HepG2 (cell line): ENCODE data around the gene REEP6. TPM values are rescaled to one million over a fixed set of nuclear protein-coding genes. Genes with fewer than 3 reads are reported as not detected.

Experiments used
- ADNP ChIP-seq: sonication (generic); formaldehyde crosslinking; IDR thresholded peaks from 2 replicates; pipeline ENCODE4 v1.4.0; 2020; ENCODE audit warnings: missing genetic modification reagents
- HOXA5 ChIP-seq: sonication (generic); formaldehyde crosslinking; IDR thresholded peaks from 2 replicates; pipeline ENCODE4 v1.4.0; 2020; ENCODE audit warnings: missing genetic modification reagents
- KDM2A ChIP-seq: sonication (generic); formaldehyde crosslinking; IDR thresholded peaks from 2 replicates; pipeline ENCODE4 v1.4.0; 2020; ENCODE audit warnings: low read depth, missing genetic modification reagents, borderline replicate concordance
- NFKBIZ ChIP-seq: IDR thresholded peaks from 2 replicates; pipeline ENCODE4 v1.6.1; 2018; ENCODE audit warnings: missing genetic modification reagents, missing compliant biosample characterization
- POLR2A ChIP-seq, 2 experiments: IDR thresholded peaks; 2 replicates each; pipeline ENCODE4 v1.6.1; 2011; ENCODE audit warnings: low read depth in 2 of 2, low read length in 2 of 2, mild to moderate bottlenecking in 1 of 2, moderate library complexity in 1 of 2; ENCODE audit not compliant: insufficient read depth in 1 of 2
- ZNF292 ChIP-seq: sonication (generic); formaldehyde crosslinking; IDR thresholded peaks from 2 replicates; pipeline ENCODE4 v1.8.1; 2022; ENCODE audit warnings: mild to moderate bottlenecking, low read depth, missing genetic modification reagents, borderline replicate concordance
- ZNF343 ChIP-seq: sonication (generic); formaldehyde crosslinking; IDR thresholded peaks from 2 replicates; pipeline ENCODE4 v1.4.0; 2020; ENCODE audit warnings: mild to moderate bottlenecking, missing genetic modification reagents
- ZNF430 ChIP-seq: sonication (generic); formaldehyde crosslinking; IDR thresholded peaks from 2 replicates; pipeline ENCODE4 v1.9.0; 2021; ENCODE audit warnings: mild to moderate bottlenecking, missing genetic modification reagents
- ZNF441 ChIP-seq: sonication (generic); formaldehyde crosslinking; IDR thresholded peaks from 2 replicates; pipeline ENCODE4 v1.7.0; 2021; ENCODE audit warnings: missing genetic modification reagents, borderline replicate concordance
- ZSCAN21 ChIP-seq: sonication (generic); formaldehyde crosslinking; IDR thresholded peaks from 2 replicates; pipeline ENCODE4 v1.8.0; 2022; ENCODE audit warnings: mild to moderate bottlenecking, missing genetic modification reagents, moderate library complexity, borderline replicate concordance
- polyA plus RNA-seq, 8 experiments: library from polyadenylated mRNA; depleted of rRNA in 3 of 8; stranded (reverse) in 7 of 8; unstranded in 1 of 8; fragments of >200 nt; fragmentation: Illumina TruSeq in 4 of 8; extraction: Trizol in 4 of 8; gene quantifications; 2 replicates each; pipeline versions ENCODE4 v1.2.1 to v1.2.3, GENCODE V29; 2011 to 2016; ENCODE audit warnings: low read depth in 4 of 8, missing spikeins in 1 of 8, mixed read lengths in 1 of 8; ENCODE audit not compliant: insufficient read depth in 1 of 8
- total RNA-seq, 5 experiments: library from RNA; depleted of rRNA; stranded (reverse); fragments of >200 nt; fragmentation: Illumina TruSeq; extraction: Trizol; gene quantifications; 2 replicates each; pipeline ENCODE4 v1.2.3, GENCODE V29; 2016; ENCODE audit warnings: low read depth in 1 of 5
- TF ChIP-seq, protein P1 (sequence below): sonication (generic); formaldehyde crosslinking; IDR thresholded peaks from 2 replicates; pipeline ENCODE4 v1.5.1; 2020; ENCODE audit warnings: mild to moderate bottlenecking, missing genetic modification reagents, moderate library complexity
- TF ChIP-seq, protein P2 (sequence below): sonication (generic); formaldehyde crosslinking; IDR thresholded peaks from 2 replicates; pipeline ENCODE4 v1.9.0; 2021; ENCODE audit warnings: missing genetic modification reagents, mild to moderate bottlenecking, borderline replicate concordance

The REEP6 gene
- total and polyA plus RNA-seq, 2 of the 13 experiments (the other 11 are each of a cell fraction or from before 2014, with no cell fraction given) = 10.0 to 28.8 TPM

GRCh38 chr19:1471515-1472160, 19.3 kb upstream of the REEP6 start (continued):
- TF ChIP-seq ZNF430 (CRISPR knock-in tag) (no peak), ZNF292 (no peak), ZNF441 (CRISPR knock-in tag) (no peak), ZSCAN21 (0 out of 2 replicates have a peak, but pooled peaks have one; percentile 20), NFKBIZ (CRISPR knock-in tag) (no peak), KDM2A (CRISPR knock-in tag) (no peak; the same call in 1 of the 2 replicates), ADNP (no peak), POLR2A (IDR thresholded peaks at IDR 0.05; ENCODE audit: insufficient read depth in 1 of 2, low read depth in 2 of 2, low read length in 2 of 2) (0 out of 4 replicates have a peak, but pooled peaks of 1 of the 2 experiments have one; percentile 7), ZNF343 (CRISPR knock-in tag) (no peak), HOXA5 (no peak)
- TF ChIP-seq, protein P1, sequence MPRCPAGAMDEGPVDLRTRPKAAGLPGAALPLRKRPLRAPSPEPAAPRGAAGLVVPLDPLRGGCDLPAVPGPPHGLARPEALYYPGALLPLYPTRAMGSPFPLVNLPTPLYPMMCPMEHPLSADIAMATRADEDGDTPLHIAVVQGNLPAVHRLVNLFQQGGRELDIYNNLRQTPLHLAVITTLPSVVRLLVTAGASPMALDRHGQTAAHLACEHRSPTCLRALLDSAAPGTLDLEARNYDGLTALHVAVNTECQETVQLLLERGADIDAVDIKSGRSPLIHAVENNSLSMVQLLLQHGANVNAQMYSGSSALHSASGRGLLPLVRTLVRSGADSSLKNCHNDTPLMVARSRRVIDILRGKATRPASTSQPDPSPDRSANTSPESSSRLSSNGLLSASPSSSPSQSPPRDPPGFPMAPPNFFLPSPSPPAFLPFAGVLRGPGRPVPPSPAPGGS = no peak
- TF ChIP-seq, protein P2, sequence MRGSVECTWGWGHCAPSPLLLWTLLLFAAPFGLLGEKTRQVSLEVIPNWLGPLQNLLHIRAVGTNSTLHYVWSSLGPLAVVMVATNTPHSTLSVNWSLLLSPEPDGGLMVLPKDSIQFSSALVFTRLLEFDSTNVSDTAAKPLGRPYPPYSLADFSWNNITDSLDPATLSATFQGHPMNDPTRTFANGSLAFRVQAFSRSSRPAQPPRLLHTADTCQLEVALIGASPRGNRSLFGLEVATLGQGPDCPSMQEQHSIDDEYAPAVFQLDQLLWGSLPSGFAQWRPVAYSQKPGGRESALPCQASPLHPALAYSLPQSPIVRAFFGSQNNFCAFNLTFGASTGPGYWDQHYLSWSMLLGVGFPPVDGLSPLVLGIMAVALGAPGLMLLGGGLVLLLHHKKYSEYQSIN = no peak
